HL-60 (cell line): ENCODE measurements around the gene RAPGEF2.

Source experiments
- DNase-seq, 2 experiments: peaks; one replicate each; pipeline ENCODE4 v3.0.0-alpha.2; 2010 to 2020; ENCODE audit warnings: low read depth in 1 of 2, low spot score in 1 of 2
- H3K27ac ChIP-seq: fragments of 250-450 bp; sonication (Bioruptor Pico); replicated peaks from 2 replicates; pipeline ENCODE4 v1.5.1; 2020; ENCODE audit warnings: mild to moderate bottlenecking, moderate library complexity
- H3K27me3 ChIP-seq: fragments of 250-450 bp; sonication (Bioruptor Pico); 2 replicates; pipeline ENCODE4 v1.5.1; 2021; ENCODE audit warnings: mild to moderate bottlenecking, moderate library complexity; ENCODE audit not compliant: insufficient read depth, poor library complexity, severe bottlenecking
- H3K4me3 ChIP-seq: replicated peaks from 2 replicates; pipeline ENCODE4 v1.5.1; 2011; ENCODE audit warnings: mild to moderate bottlenecking, control low read depth, low read length; ENCODE audit not compliant: insufficient read depth
- CTCF ChIP-seq: IDR thresholded peaks from one replicate; pipeline ENCODE4 v1.5.1; 2011; ENCODE audit warnings: low read length, control low read depth, inconsistent platforms; ENCODE audit not compliant: insufficient read depth
- GABPA ChIP-seq: IDR thresholded peaks from 2 replicates; pipeline ENCODE4 v1.6.1; 2012; ENCODE audit warnings: low read depth
- POLR2AphosphoS5 ChIP-seq: IDR thresholded peaks from 2 replicates; pipeline ENCODE4 v1.6.1; 2012; ENCODE audit warnings: low read depth
- REST ChIP-seq: IDR thresholded peaks from 2 replicates; pipeline ENCODE4 v1.6.1; 2012; ENCODE audit warnings: low read depth; ENCODE audit not compliant: insufficient replicate concordance
- SPI1 ChIP-seq: IDR thresholded peaks from 2 replicates; pipeline ENCODE4 v1.6.1; 2012; ENCODE audit warnings: low read depth, mild to moderate bottlenecking, borderline replicate concordance

Gene RAPGEF2

GRCh38 chr4:159197885-159198269 lies 95.0 kb downstream of the RAPGEF2 start:
- no peak for TF ChIP-seq SPI1
- TF ChIP-seq POLR2AphosphoS5, result no peak
- TF ChIP-seq CTCF, result no peak
- no peak for TF ChIP-seq REST
- Histone ChIP-seq H3K4me3 (no peak overlapping the region), H3K27me3 (no peaks in the 10 kb centered on the region), H3K27ac (no peak overlapping the region)
- DNase-seq, result no peak

GRCh38 chr4:159199826-159200225 lies 96.9 kb downstream of the RAPGEF2 start:
- Histone ChIP-seq H3K4me3 (no peak overlapping the region), H3K27me3 (no peaks in the 10 kb centered on the region), H3K27ac (no peak overlapping the region)
- no peak for TF ChIP-seq CTCF
- no peak for TF ChIP-seq SPI1
- no peak for TF ChIP-seq REST
- no peak for TF ChIP-seq POLR2AphosphoS5
- no peak for TF ChIP-seq GABPA
- no peak for DNase-seq

- no peak for DNase-seq
- TF ChIP-seq SPI1 (no peak), CTCF (no peak), POLR2AphosphoS5 (no peak), GABPA (no peak), REST (no peak)
These were observed 98.3 kb downstream of the RAPGEF2 start for GRCh38 chr4:159201168-159201567.

More at GRCh38 chr4:159201168-159201567, 98.3 kb downstream of the RAPGEF2 start:
- Histone ChIP-seq H3K4me3 (no peak overlapping the region), H3K27ac (no peak overlapping the region), H3K27me3 (no peaks in the 10 kb centered on the region)
